Loucy (cell line): ENCODE data around the gene PCK1.

Experiments
- H2AFZ ChIP-seq: fragments of 200-600 bp; sonication (generic); 2 replicates; pipeline ENCODE4 v1.6.0; 2016; ENCODE audit warnings: antibody characterized with exemption, mild to moderate bottlenecking, low read length, moderate library complexity
- H3F3A ChIP-seq: fragments of 200-600 bp; 2 replicates; pipeline ENCODE4 v1.6.0; 2016; ENCODE audit warnings: antibody characterized with exemption, low read depth, mild to moderate bottlenecking
- H3K27me3 ChIP-seq: fragments of 200-600 bp; sonication (generic); 2 replicates; pipeline ENCODE4 v1.6.1; 2014; ENCODE audit warnings: low read length, mild to moderate bottlenecking; ENCODE audit not compliant: insufficient read depth, poor library complexity, severe bottlenecking
- H3K36me3 ChIP-seq: fragments of 200-600 bp; sonication (generic); 2 replicates; pipeline ENCODE4 v1.6.1; 2016; ENCODE audit warnings: low read length; ENCODE audit not compliant: insufficient read depth
- H3K4me1 ChIP-seq: fragments of 200-600 bp; sonication (generic); 2 replicates; pipeline ENCODE4 v1.5.1; 2014; ENCODE audit warnings: low read length, mild to moderate bottlenecking; ENCODE audit not compliant: insufficient read depth, poor library complexity, severe bottlenecking
- H3K4me2 ChIP-seq: fragments of 200-600 bp; sonication (generic); 2 replicates; pipeline ENCODE4 v1.6.0; 2014; ENCODE audit warnings: antibody characterized with exemption, low read length, low read depth, mild to moderate bottlenecking; ENCODE audit not compliant: poor library complexity, severe bottlenecking
- H3K4me3 ChIP-seq: fragments of 200-600 bp; sonication (generic); 2 replicates; pipeline ENCODE4 v1.5.1; 2014; ENCODE audit warnings: low read length, mild to moderate bottlenecking, mixed read lengths; ENCODE audit not compliant: poor library complexity, severe bottlenecking
- H3K79me2 ChIP-seq: fragments of 200-600 bp; sonication (generic); 2 replicates; pipeline ENCODE4 v1.6.1; 2014; ENCODE audit warnings: low read length; ENCODE audit not compliant: insufficient read depth
- H3K9ac ChIP-seq: fragments of 200-600 bp; sonication (generic); 2 replicates; pipeline ENCODE4 v1.6.0; 2014; ENCODE audit warnings: mild to moderate bottlenecking, low read depth, low read length, moderate library complexity; ENCODE audit not compliant: poor library complexity, severe bottlenecking
- H3K9me2 ChIP-seq: fragments of 200-600 bp; sonication (generic); replicated peaks from 2 replicates; pipeline ENCODE4 v1.6.1; 2016; ENCODE audit warnings: low read depth, low read length, mixed read lengths
- H3K9me3 ChIP-seq: fragments of 200-600 bp; sonication (generic); 2 replicates; pipeline ENCODE4 v1.6.1; 2014; ENCODE audit warnings: mild to moderate bottlenecking, antibody characterized with exemption, low read length, low read depth; ENCODE audit not compliant: insufficient read depth
- H4K20me1 ChIP-seq: fragments of 200-600 bp; sonication (generic); 2 replicates; pipeline ENCODE4 v1.6.0; 2014; ENCODE audit warnings: antibody characterized with exemption, low read length, mild to moderate bottlenecking; ENCODE audit not compliant: insufficient read depth, poor library complexity, severe bottlenecking
- CTCF ChIP-seq: fragments of 200-600 bp; sonication (generic); conservative IDR thresholded peaks from 2 replicates; pipeline ENCODE4 v1.5.1; 2014; ENCODE audit warnings: mild to moderate bottlenecking, antibody characterized with exemption, low read length
- EZH2phosphoT487 ChIP-seq: fragments of 200-600 bp; IDR thresholded peaks from 2 replicates; pipeline ENCODE4 v1.6.1; 2018; ENCODE audit warnings: antibody characterized with exemption, mild to moderate bottlenecking, moderate library complexity, borderline replicate concordance

The PCK1 gene

GRCh38 chr20:57539889-57540288 lies 21.0 kb upstream of the PCK1 start:
- Histone ChIP-seq H4K20me1 (no peaks in the 10 kb centered on the region), H2AFZ (no peak overlapping the region), H3K4me3 (no peak overlapping the region), H3K79me2 (no peaks in the 10 kb centered on the region), H3K4me2 (no peak overlapping the region), H3K9me2 (no peaks in the 10 kb centered on the region), H3K9ac (no peak overlapping the region), H3K36me3 (no peaks in the 10 kb centered on the region), H3K27me3 (no peaks in the 10 kb centered on the region), H3F3A (no peaks in the 10 kb centered on the region), H3K9me3 (no peaks in the 10 kb centered on the region), H3K4me1 (no peaks in the 10 kb centered on the region)
- TF ChIP-seq EZH2phosphoT487, result no peak
- TF ChIP-seq CTCF, result no peak

DNA sequence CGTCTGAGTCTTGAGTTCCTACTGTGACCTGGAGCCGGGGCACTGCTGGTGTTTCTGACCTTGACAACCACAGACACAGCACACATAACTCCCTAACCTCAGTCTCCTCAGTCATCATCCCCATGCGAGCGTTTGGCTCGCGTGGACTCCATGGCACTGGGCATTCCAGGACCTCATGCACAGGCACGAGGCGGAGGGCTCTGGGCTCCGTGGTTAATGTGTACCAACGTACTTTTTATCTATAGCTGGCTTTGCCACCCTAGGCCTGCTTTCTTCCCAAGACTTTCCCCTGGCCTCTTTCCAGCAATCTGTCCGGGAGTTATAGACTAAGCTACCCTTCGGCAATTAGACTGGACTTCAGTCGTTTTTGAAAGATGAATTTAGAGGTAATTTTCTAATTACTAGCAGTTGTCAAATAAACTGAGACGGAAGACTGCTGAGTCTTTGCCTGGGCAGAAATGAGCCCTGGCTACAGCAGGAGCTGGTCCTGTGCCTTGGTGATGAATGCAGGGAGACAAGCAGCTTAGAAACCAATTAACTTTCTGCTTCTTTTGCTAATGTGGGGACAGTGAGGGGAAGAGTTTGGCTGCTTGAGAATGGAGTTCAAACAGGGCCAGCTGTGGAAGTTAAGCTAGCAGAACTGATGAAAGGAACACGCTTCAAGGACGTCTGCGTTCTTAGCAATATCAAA lies 19.9 kb upstream of the PCK1 start:
- Histone ChIP-seq H3K9me2 (no peaks in the 10 kb centered on the region), H3K4me2 (no peak overlapping the region), H4K20me1 (no peaks in the 10 kb centered on the region), H3K9ac (no peak overlapping the region), H3K4me1 (no peaks in the 10 kb centered on the region), H3K36me3 (no peaks in the 10 kb centered on the region), H3F3A (no peaks in the 10 kb centered on the region), H3K9me3 (no peaks in the 10 kb centered on the region), H2AFZ (no peak overlapping the region), H3K79me2 (no peaks in the 10 kb centered on the region), H3K4me3 (no peak overlapping the region), H3K27me3 (no peaks in the 10 kb centered on the region)
- TF ChIP-seq CTCF (no peak), EZH2phosphoT487 (no peak)

DNA sequence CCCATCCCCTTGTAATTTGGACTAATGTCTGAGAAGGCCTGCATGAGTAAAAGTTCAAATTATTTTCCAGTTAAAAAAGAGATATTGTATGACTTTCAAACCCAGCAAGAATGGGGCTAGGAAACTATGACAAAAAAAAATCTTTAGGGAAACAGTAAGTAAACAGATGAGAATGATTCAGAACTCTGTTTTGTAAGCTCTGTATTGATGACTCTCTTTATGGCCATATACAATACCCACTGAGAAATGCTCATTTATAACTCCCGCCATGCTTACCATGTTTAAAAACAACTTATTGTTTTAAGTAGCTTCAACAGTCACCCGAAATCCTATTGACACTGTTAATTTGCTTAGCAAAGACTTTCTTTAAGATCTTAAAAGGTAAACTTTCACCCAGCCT lies 17.2 kb upstream of the PCK1 start:
- H3K9ac ChIP-seq, result no peak overlapping the region
- H3K9me2 ChIP-seq, result no peaks in the 10 kb centered on the region
- TF ChIP-seq CTCF (no peak), EZH2phosphoT487 (no peak)
- H3K9me3 ChIP-seq, result no peaks in the 10 kb centered on the region
- no peak overlapping the region for H2AFZ ChIP-seq
- H3F3A ChIP-seq, result no peaks in the 10 kb centered on the region
- no peaks in the 10 kb centered on the region for H3K27me3 ChIP-seq
- H3K4me1 ChIP-seq, result no peaks in the 10 kb centered on the region
- no peaks in the 10 kb centered on the region for H3K36me3 ChIP-seq
- no peak overlapping the region for H3K4me3 ChIP-seq
- H4K20me1 ChIP-seq, result no peaks in the 10 kb centered on the region
- H3K79me2 ChIP-seq, result no peaks in the 10 kb centered on the region
- no peak overlapping the region for H3K4me2 ChIP-seq
